Caco-2 (cell line): Measurements from ENCODE around the gene LILRA5. TPM values are rescaled to one million over a fixed set of nuclear protein-coding genes. Genes with fewer than 3 reads are reported as not detected.
"Not testable (repeated sequence)": the region's sequence is repeated elsewhere in the genome, so short reads cannot be mapped to it uniquely, and the experiment has no call there.

Experiments
- BruUV-seq: library from RNA; stranded (reverse); fragments of 400-500 nt; replicated peaks from 2 replicates; lab custom pipeline; 2021; lab: Mats Ljungman, UMichigan
- CTCF ChIA-PET: fragments of 300-600 bp; sonication (Branson Sonifier 250); formaldehyde crosslinking; loops from one replicate; lab custom pipeline; 2022; ENCODE audit warnings: antibody characterized with exemption; lab: Charles Lee
- POLR2A ChIA-PET: fragments of 300-600 bp; sonication (Branson Sonifier 250); formaldehyde crosslinking; loops from one replicate; lab custom pipeline; 2022; ENCODE audit warnings: antibody characterized with exemption; lab: Charles Lee
- DNase-seq, 2 experiments: peaks; one replicate each; pipeline versions ENCODE4 v3.0.0 to v3.0.0-alpha.2; 2020 to 2022
- H3K27me3 ChIP-seq: replicated peaks from 2 replicates; pipeline ENCODE4 v1.6.0; 2011; ENCODE audit warnings: low read length; ENCODE audit not compliant: control insufficient read depth, insufficient read depth
- H3K36me3 ChIP-seq: 2 replicates; pipeline ENCODE4 v1.5.1; 2011; ENCODE audit warnings: low read length; ENCODE audit not compliant: control insufficient read depth, insufficient read depth
- H3K4me1 ChIP-seq: fragments of 250-450 bp; sonication (Bioruptor Pico); 2 replicates; pipeline ENCODE4 v1.5.1; 2020; ENCODE audit warnings: mild to moderate bottlenecking
- H3K4me3 ChIP-seq: 2 replicates; pipeline ENCODE4 v1.5.1; 2011; ENCODE audit warnings: low read depth, mild to moderate bottlenecking, control low read depth, low read length
- H3K9me3 ChIP-seq: fragments of 250-450 bp; sonication (Bioruptor Pico); 2 replicates; pipeline ENCODE4 v1.5.1; 2020; ENCODE audit warnings: mild to moderate bottlenecking, moderate library complexity
- H3K27ac Mint-ChIP-seq: one replicate; pipeline ENCODE4 v1.8.0; 2022; ENCODE audit warnings: mixed read lengths; ENCODE audit not compliant: unreplicated experiment
- H3K27me3 Mint-ChIP-seq: one replicate; pipeline ENCODE4 v1.8.0; 2022; ENCODE audit warnings: mixed read lengths; ENCODE audit not compliant: insufficient read depth, unreplicated experiment
- H3K36me3 Mint-ChIP-seq: one replicate; pipeline ENCODE4 v1.8.0; 2022; ENCODE audit warnings: mild to moderate bottlenecking, mixed read lengths; ENCODE audit not compliant: insufficient read depth, unreplicated experiment
- H3K4me1 Mint-ChIP-seq: one replicate; pipeline ENCODE4 v1.8.0; 2022; ENCODE audit warnings: low read depth, mixed read lengths; ENCODE audit not compliant: unreplicated experiment
- H3K4me3 Mint-ChIP-seq: one replicate; pipeline ENCODE4 v1.8.0; 2022; ENCODE audit warnings: mild to moderate bottlenecking, moderate library complexity, mixed read lengths; ENCODE audit not compliant: unreplicated experiment
- H3K9me3 Mint-ChIP-seq: one replicate; pipeline ENCODE4 v1.8.0; 2022; ENCODE audit warnings: mixed read lengths; ENCODE audit not compliant: unreplicated experiment
- intact Hi-C: fragments of 100-400 bp; cut with micrococcal nuclease; formaldehyde crosslinking; loops from one replicate; pipeline ENCODE4 v1.10.0; 2022; ENCODE audit not compliant: unreplicated experiment
- total RNA-seq: library from RNA; stranded (reverse); gene quantifications from 2 replicates; pipeline ENCODE4 v1.2.3, GENCODE V29; 2022
- TF ChIP-seq, protein P1 (sequence below), 2 experiments: fragments of 200-600 bp in 1 of 2; IDR thresholded peaks; 1 replicate in 1 of 2; 2 replicates in 1 of 2; pipeline versions ENCODE4 v1.5.1 to v1.8.0; 2011 to 2022; ENCODE audit warnings: antibody characterized with exemption in 1 of 2, control low read depth in 1 of 2, inconsistent platforms in 1 of 2, low read depth in 1 of 2, low read length in 1 of 2, mild to moderate bottlenecking in 1 of 2, moderate library complexity in 1 of 2; ENCODE audit not compliant: insufficient read depth in 1 of 2, severe bottlenecking in 1 of 2, unreplicated experiment in 1 of 2

LILRA5 gene
- total RNA-seq, 1 experiment from 2014 or later, result not detected

DNA sequence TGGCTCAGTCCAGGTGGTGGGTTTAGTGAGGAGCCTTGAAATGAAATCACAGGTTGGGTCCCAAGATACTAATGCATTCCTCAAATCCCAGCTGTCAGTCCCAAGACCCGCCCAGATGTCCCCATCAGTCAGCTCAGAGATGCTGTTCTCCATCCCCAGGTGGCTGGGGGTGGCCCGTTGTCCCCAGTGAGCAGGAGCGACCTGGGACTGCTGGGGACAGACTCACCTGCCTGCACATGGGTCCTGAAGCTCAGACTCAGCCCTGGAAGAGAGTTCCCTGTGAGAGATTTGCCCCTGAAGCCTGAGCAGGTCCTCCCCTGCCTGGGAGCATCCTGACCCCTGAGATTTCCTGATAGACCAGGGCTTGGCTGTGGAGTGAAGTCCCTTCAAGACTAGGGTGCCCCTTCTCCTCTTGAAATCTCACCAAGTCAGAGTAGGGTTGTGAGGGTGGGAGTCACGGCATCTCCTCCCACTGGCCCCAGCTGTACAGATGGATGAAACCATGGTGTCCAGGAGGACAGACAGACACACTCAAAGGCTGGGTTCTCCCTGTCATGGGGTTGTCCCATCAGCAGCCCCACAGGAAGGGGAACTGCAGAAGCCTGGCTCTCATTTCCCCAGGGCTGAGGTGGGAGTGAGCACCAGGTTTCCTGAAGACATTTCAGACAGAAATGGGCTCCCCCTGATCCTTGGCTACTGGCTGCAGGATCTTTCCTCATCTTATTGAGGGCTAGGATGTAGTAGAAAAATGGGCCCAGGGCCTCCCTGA, 14.4 kb downstream of the LILRA5 start:
- H3K4me3 ChIP-seq, result no peak overlapping the region
- H3K4me1 ChIP-seq, result no peaks in the 10 kb centered on the region
- no peak for DNase-seq
- H3K4me1 Mint-ChIP-seq, result no peaks in the 10 kb centered on the region
- intact Hi-C loops, result loop anchor here (5.0 kb wide), 1 partner anchor 334 kb away; the partner anchor contains the start of gene LILRB1
- no peaks in the 10 kb centered on the region for H3K27me3 ChIP-seq
- H3K27ac Mint-ChIP-seq, result no peak overlapping the region
- TF ChIP-seq, protein P1, sequence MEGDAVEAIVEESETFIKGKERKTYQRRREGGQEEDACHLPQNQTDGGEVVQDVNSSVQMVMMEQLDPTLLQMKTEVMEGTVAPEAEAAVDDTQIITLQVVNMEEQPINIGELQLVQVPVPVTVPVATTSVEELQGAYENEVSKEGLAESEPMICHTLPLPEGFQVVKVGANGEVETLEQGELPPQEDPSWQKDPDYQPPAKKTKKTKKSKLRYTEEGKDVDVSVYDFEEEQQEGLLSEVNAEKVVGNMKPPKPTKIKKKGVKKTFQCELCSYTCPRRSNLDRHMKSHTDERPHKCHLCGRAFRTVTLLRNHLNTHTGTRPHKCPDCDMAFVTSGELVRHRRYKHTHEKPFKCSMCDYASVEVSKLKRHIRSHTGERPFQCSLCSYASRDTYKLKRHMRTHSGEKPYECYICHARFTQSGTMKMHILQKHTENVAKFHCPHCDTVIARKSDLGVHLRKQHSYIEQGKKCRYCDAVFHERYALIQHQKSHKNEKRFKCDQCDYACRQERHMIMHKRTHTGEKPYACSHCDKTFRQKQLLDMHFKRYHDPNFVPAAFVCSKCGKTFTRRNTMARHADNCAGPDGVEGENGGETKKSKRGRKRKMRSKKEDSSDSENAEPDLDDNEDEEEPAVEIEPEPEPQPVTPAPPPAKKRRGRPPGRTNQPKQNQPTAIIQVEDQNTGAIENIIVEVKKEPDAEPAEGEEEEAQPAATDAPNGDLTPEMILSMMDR (IDR thresholded peaks at IDR 0.05; ENCODE audit: insufficient read depth in 1 of 2, low read depth in 1 of 2, low read length in 1 of 2, severe bottlenecking in 1 of 2, unreplicated experiment in 1 of 2), result no peak
- BruUV-seq, result no TSS peak
- ChIA-PET POLR2A (no interaction called here), CTCF (no interaction called here)
- no peaks in the 10 kb centered on the region for H3K36me3 Mint-ChIP-seq
- no peaks in the 10 kb centered on the region for H3K36me3 ChIP-seq
- no peak overlapping the region for H3K4me3 Mint-ChIP-seq
- no peaks in the 10 kb centered on the region for H3K9me3 ChIP-seq
- H3K9me3 Mint-ChIP-seq, result no peaks in the 10 kb centered on the region
- peaks cover 12% of the 10 kb centered on the region for H3K27me3 Mint-ChIP-seq

DNA sequence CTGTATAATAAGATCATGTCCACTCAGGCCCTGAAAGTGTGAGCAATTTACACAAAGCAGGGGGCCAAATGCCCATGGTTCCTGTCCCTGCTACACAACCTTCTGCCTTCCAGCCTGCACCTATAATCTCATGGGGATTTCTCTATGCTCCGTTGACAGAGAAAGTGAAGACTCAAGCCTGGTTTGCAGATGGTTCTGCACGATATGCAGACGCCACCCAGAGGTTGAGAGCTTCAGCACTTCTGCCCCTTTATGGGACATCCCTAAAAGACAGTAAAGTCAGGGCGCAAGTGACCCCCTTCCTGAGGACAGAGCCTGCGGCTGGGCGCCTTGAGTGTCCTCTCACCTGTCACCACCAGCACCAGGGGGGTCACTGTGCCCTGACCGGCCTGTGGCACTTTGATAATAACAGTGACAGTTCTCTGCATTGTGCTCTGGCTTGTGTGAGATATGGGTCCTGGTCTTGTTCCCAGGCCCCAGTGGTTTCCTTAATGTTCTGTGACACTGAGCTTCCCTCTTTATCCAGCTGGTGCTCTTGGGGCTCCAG, 15.1 kb downstream of the LILRA5 start:
- intact Hi-C loops, result loop anchor here (5.0 kb wide), 1 partner anchor 334 kb away; the partner anchor contains the start of gene LILRB1
- no TSS peak for BruUV-seq
- H3K36me3 Mint-ChIP-seq, result no peaks in the 10 kb centered on the region
- TF ChIP-seq, protein P1 (IDR thresholded peaks at IDR 0.05; ENCODE audit: insufficient read depth in 1 of 2, low read depth in 1 of 2, low read length in 1 of 2, severe bottlenecking in 1 of 2, unreplicated experiment in 1 of 2), result peak in 1 of 2 experiments; percentile 35
- Histone ChIP-seq H3K4me1 (no peaks in the 10 kb centered on the region; the same call in 1 of the 2 replicates), H3K9me3 (no peaks in the 10 kb centered on the region), H3K36me3 (no peaks in the 10 kb centered on the region), H3K4me3 (no peak overlapping the region), H3K27me3 (no peaks in the 10 kb centered on the region)
- H3K4me3 Mint-ChIP-seq, result no peak overlapping the region
- ChIA-PET CTCF (no interaction called here), POLR2A (no interaction called here)
- DNase-seq, result peak in 1 of 2 experiments; percentile 13
- H3K27me3 Mint-ChIP-seq, result peaks cover 15% of the 10 kb centered on the region
- no peaks in the 10 kb centered on the region for H3K4me1 Mint-ChIP-seq
- H3K9me3 Mint-ChIP-seq, result no peaks in the 10 kb centered on the region
- no peak overlapping the region for H3K27ac Mint-ChIP-seq

DNA sequence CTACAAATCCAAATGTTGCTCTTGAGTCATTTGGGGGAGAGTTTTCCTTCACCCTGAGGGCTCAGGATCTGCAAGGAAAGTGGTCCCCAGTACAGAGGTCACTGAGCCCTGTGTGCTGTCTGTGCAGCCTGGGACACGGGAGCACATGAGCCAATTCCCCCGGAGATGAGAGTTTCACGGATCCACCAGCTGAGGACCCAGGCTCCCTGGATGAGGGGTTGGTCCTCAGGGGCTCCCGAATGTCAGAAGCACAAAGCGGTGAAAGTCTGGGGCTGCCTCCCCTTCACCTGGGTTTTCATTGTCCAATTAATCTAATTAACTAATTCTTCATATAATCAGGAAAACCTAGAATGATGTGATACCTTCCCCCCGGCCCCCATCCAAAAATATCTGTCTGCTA, 18.4 kb downstream of the LILRA5 start:
- Histone ChIP-seq H3K4me1 (no peaks in the 10 kb centered on the region; the same call in 1 of the 2 replicates), H3K9me3 (no peaks in the 10 kb centered on the region), H3K36me3 (no peaks in the 10 kb centered on the region), H3K4me3 (no peak overlapping the region), H3K27me3 (no peaks in the 10 kb centered on the region)
- no peaks in the 10 kb centered on the region for H3K4me1 Mint-ChIP-seq
- TF ChIP-seq, protein P1 (IDR thresholded peaks at IDR 0.05; ENCODE audit: insufficient read depth in 1 of 2, low read depth in 1 of 2, low read length in 1 of 2, severe bottlenecking in 1 of 2, unreplicated experiment in 1 of 2), result no peak
- DNase-seq, result no peak
- intact Hi-C loops, result no loop called here
- no TSS peak for BruUV-seq
- no peak overlapping the region for H3K4me3 Mint-ChIP-seq
- peaks cover 20% of the 10 kb centered on the region for H3K27me3 Mint-ChIP-seq
- H3K27ac Mint-ChIP-seq, result no peak overlapping the region
- no peaks in the 10 kb centered on the region for H3K36me3 Mint-ChIP-seq
- ChIA-PET POLR2A (no interaction called here), CTCF (no interaction called here)
- H3K9me3 Mint-ChIP-seq, result no peaks in the 10 kb centered on the region

DNA sequence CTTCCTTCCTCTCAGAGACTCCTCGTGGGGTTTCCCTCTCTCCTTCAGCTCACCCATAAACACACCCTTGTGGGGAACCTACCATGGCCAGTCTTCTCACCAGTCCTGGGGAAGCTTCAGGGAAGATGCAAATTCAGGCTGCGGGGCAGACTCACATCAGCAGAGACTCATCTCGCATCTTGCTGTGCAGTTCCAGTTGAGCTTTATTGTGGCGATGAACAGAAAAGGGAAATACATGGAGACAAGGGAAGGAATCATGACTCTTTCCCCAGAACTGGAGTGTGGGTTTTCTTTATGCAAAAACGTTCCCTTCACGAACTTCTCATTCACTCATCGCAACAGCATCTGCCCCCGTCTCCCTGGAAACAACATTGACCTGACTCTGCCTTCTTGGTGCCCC, 23.8 kb downstream of the LILRA5 start:
- peaks cover 36% of the 10 kb centered on the region for H3K27me3 Mint-ChIP-seq
- H3K36me3 Mint-ChIP-seq, CTCF ChIA-PET, DNase-seq, H3K4me1 Mint-ChIP-seq, H3K4me3 ChIP-seq, H3K9me3 Mint-ChIP-seq, intact Hi-C loops, BruUV-seq, H3K27me3 ChIP-seq, H3K27ac Mint-ChIP-seq, H3K9me3 ChIP-seq, H3K4me3 Mint-ChIP-seq, H3K36me3 ChIP-seq, H3K4me1 ChIP-seq, POLR2A ChIA-PET: not testable (repeated sequence)
